Mesendoderm (in vitro differentiated cells): ENCODE measurements around the gene SLC50A1.

ENCODE experiments used
- DNase-seq: peaks from one replicate; pipeline ENCODE4 v3.0.0; 2013
- H2AK5ac ChIP-seq: 2 replicates; pipeline ENCODE4 v1.6.1; 2013; ENCODE audit warnings: low read length, inconsistent platforms
- H2BK120ac ChIP-seq: 2 replicates; pipeline ENCODE4 v1.6.1; 2013; ENCODE audit warnings: low read depth, mild to moderate bottlenecking, low read length, moderate library complexity, mixed read lengths
- H2BK15ac ChIP-seq: replicated peaks from 2 replicates; pipeline ENCODE4 v1.6.1; 2013; ENCODE audit warnings: low read depth, mild to moderate bottlenecking, moderate library complexity
- H2BK5ac ChIP-seq: 2 replicates; pipeline ENCODE4 v1.6.1; 2013; ENCODE audit warnings: low read length, inconsistent platforms
- H3K18ac ChIP-seq: 2 replicates; pipeline ENCODE4 v1.6.1; 2013; ENCODE audit warnings: mild to moderate bottlenecking, low read length, mixed read lengths
- H3K23ac ChIP-seq: one replicate; pipeline ENCODE4 v1.6.1; 2013; ENCODE audit warnings: low read length
- H3K27ac ChIP-seq: 2 replicates; pipeline ENCODE4 v1.5.1; 2013; ENCODE audit warnings: low read depth, mild to moderate bottlenecking, inconsistent platforms, low read length, moderate library complexity
- H3K27me3 ChIP-seq: 2 replicates; pipeline ENCODE4 v1.6.1; 2013; ENCODE audit warnings: low read length, control low read depth, mild to moderate bottlenecking, inconsistent platforms; ENCODE audit not compliant: insufficient read depth, poor library complexity
- H3K36me3 ChIP-seq: 2 replicates; pipeline ENCODE4 v1.6.1; 2013; ENCODE audit warnings: low read length, inconsistent platforms; ENCODE audit not compliant: control insufficient read depth, insufficient read depth
- H3K4ac ChIP-seq: one replicate; pipeline ENCODE4 v1.6.1; 2013; ENCODE audit warnings: low read depth, mild to moderate bottlenecking, low read length, moderate library complexity
- H3K4me1 ChIP-seq: 2 replicates; pipeline ENCODE4 v1.6.1; 2013; ENCODE audit warnings: low read depth, low read length, inconsistent platforms; ENCODE audit not compliant: control insufficient read depth
- H3K4me2 ChIP-seq: 2 replicates; pipeline ENCODE4 v1.6.1; 2013; ENCODE audit warnings: low read length
- H3K4me3 ChIP-seq: 2 replicates; pipeline ENCODE4 v1.5.1; 2013; ENCODE audit warnings: mild to moderate bottlenecking, low read length
- H3K56ac ChIP-seq: one replicate; pipeline ENCODE4 v1.6.1; 2013; ENCODE audit warnings: low read length
- H3K79me1 ChIP-seq: 2 replicates; pipeline ENCODE4 v1.6.1; 2013; ENCODE audit warnings: low read length, inconsistent platforms
- H3K79me2 ChIP-seq: 2 replicates; pipeline ENCODE4 v1.6.1; 2013; ENCODE audit warnings: mild to moderate bottlenecking, low read length; ENCODE audit not compliant: control insufficient read depth, insufficient read depth
- H3K9ac ChIP-seq: 2 replicates; pipeline ENCODE4 v1.6.1; 2013; ENCODE audit warnings: low read length, inconsistent platforms
- H4K5ac ChIP-seq: one replicate; pipeline ENCODE4 v1.6.1; 2013; ENCODE audit warnings: low read length
- H4K8ac ChIP-seq: one replicate; pipeline ENCODE4 v1.6.1; 2013; ENCODE audit warnings: low read depth, mild to moderate bottlenecking, control low read depth, low read length, moderate library complexity
- WGBS: extraction: QIAGEN DNeasy Blood & Tissue Kit; methylation state at CpG from one replicate; pipeline ENCODE4 v1.1.7; 2013; ENCODE audit warnings: low lambda C conversion rate, missing lambda C conversion rate; ENCODE audit not compliant: insufficient coverage; ENCODE audit errors: extremely low coverage; 5-methylcytosine and 5-hydroxymethylcytosine counted together

The SLC50A1 gene

GRCh38 chr1:155183775-155184221 is 48.1 kb downstream of the SLC50A1 start:
- Histone ChIP-seq H3K18ac (no peak overlapping the region), H3K79me1 (no peaks in the 10 kb centered on the region), H3K4me3 (no peak overlapping the region), H3K4ac (no peak overlapping the region), H2AK5ac (no peak overlapping the region), H3K9ac (no peak overlapping the region), H3K36me3 (no peaks in the 10 kb centered on the region), H3K4me2 (no peak overlapping the region), H3K23ac (no peak overlapping the region), H2BK5ac (no peak overlapping the region), H3K4me1 (no peaks in the 10 kb centered on the region), H2BK120ac (no peak overlapping the region), H3K79me2 (no peaks in the 10 kb centered on the region), H3K27me3 (no peaks in the 10 kb centered on the region), H4K8ac (no peak overlapping the region), H3K56ac (no peak overlapping the region), H3K27ac (no peak overlapping the region), H4K5ac (no peak overlapping the region), H2BK15ac (no peak overlapping the region)
- WGBS = 100% methylated on average over 1 of the region's 20 CpGs
- no peak for DNase-seq

DNA sequence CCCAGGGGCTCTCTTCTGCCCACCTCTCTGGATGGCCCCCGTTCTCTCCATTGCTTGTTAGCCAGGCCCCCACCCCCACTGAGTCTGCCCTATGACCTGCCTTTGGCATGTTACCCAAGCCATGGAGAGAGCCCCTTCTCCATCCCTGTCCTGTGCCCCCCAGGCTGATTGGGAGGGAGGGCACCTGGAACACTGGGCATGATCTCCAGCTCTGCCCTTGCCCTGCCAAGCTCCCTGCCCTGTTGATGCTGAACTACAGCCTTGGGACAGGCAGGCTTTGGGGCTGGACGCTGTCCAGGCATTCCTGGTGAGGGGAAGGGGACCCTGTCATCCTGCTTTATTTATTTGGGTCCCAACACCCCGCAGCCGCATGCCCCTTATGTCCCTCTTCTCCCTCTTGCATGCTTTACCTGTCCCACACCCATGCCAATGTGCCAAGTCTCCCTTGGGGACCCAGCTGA is 48.7 kb downstream of the SLC50A1 start:
- Histone ChIP-seq H3K4me2 (no peak overlapping the region), H3K4me3 (no peak overlapping the region), H4K5ac (no peak overlapping the region), H2BK120ac (no peak overlapping the region), H3K9ac (no peak overlapping the region), H2BK5ac (no peak overlapping the region), H3K23ac (no peak overlapping the region), H2BK15ac (no peak overlapping the region), H3K79me1 (no peaks in the 10 kb centered on the region), H4K8ac (no peak overlapping the region), H3K27ac (no peak overlapping the region), H3K27me3 (no peaks in the 10 kb centered on the region), H3K79me2 (no peaks in the 10 kb centered on the region), H2AK5ac (no peak overlapping the region), H3K56ac (no peak overlapping the region), H3K36me3 (no peaks in the 10 kb centered on the region), H3K4ac (no peak overlapping the region), H3K18ac (no peak overlapping the region), H3K4me1 (no peaks in the 10 kb centered on the region)
- no peak for DNase-seq
- WGBS = no CpG with 5 or more reads among the region's 4 CpGs

GRCh38 chr1:155184835-155185782 is 49.5 kb downstream of the SLC50A1 start:
- H3K4ac ChIP-seq = no peak overlapping the region
- H3K79me1 ChIP-seq = no peaks in the 10 kb centered on the region
- no peak overlapping the region for H2BK120ac ChIP-seq
- no peak overlapping the region for H3K56ac ChIP-seq
- H3K23ac ChIP-seq = no peak overlapping the region
- H3K4me2 ChIP-seq = no peak overlapping the region
- no peak overlapping the region for H4K8ac ChIP-seq
- no peak overlapping the region for H4K5ac ChIP-seq
- H3K27me3 ChIP-seq = no peaks in the 10 kb centered on the region
- no peak overlapping the region for H3K18ac ChIP-seq
- no peak for DNase-seq
- H2AK5ac ChIP-seq = no peak overlapping the region
- WGBS = no CpG with 5 or more reads among the region's 21 CpGs
- no peaks in the 10 kb centered on the region for H3K4me1 ChIP-seq
- H3K4me3 ChIP-seq = no peak overlapping the region
- no peaks in the 10 kb centered on the region for H3K36me3 ChIP-seq
- H3K79me2 ChIP-seq = no peaks in the 10 kb centered on the region
- no peak overlapping the region for H3K9ac ChIP-seq
- H2BK15ac ChIP-seq = no peak overlapping the region
- no peak overlapping the region for H3K27ac ChIP-seq
- no peak overlapping the region for H2BK5ac ChIP-seq

GRCh38 chr1:155185783-155186066 is 50.1 kb downstream of the SLC50A1 start:
- no peak overlapping the region for H3K4ac ChIP-seq
- H2BK120ac ChIP-seq = no peak overlapping the region
- H3K56ac ChIP-seq = no peak overlapping the region
- DNase-seq = no peak
- no peak overlapping the region for H3K27ac ChIP-seq
- no peaks in the 10 kb centered on the region for H3K79me2 ChIP-seq
- no peak overlapping the region for H4K5ac ChIP-seq
- H3K18ac ChIP-seq = no peak overlapping the region
- H3K4me2 ChIP-seq = no peak overlapping the region
- no peaks in the 10 kb centered on the region for H3K4me1 ChIP-seq
- H2AK5ac ChIP-seq = no peak overlapping the region
- H4K8ac ChIP-seq = no peak overlapping the region
- H3K4me3 ChIP-seq = no peak overlapping the region
- no peak overlapping the region for H3K9ac ChIP-seq
- H3K23ac ChIP-seq = no peak overlapping the region
- no peaks in the 10 kb centered on the region for H3K36me3 ChIP-seq
- H3K27me3 ChIP-seq = no peaks in the 10 kb centered on the region
- WGBS = no CpG with 5 or more reads among the region's 6 CpGs
- H2BK5ac ChIP-seq = no peak overlapping the region
- H2BK15ac ChIP-seq = no peak overlapping the region
- H3K79me1 ChIP-seq = no peaks in the 10 kb centered on the region

GRCh38 chr1:155186067-155186793 is 50.6 kb downstream of the SLC50A1 start:
- Histone ChIP-seq H3K27ac (no peak overlapping the region), H2BK120ac (no peak overlapping the region), H3K79me1 (no peaks in the 10 kb centered on the region), H3K18ac (no peak overlapping the region), H3K23ac (no peak overlapping the region), H3K36me3 (no peaks in the 10 kb centered on the region), H2AK5ac (no peak overlapping the region), H2BK15ac (no peak overlapping the region), H3K9ac (no peak overlapping the region), H4K8ac (no peak overlapping the region), H3K4me3 (no peak overlapping the region), H4K5ac (no peak overlapping the region), H3K27me3 (no peaks in the 10 kb centered on the region), H3K4me2 (no peak overlapping the region), H3K79me2 (no peaks in the 10 kb centered on the region), H2BK5ac (no peak overlapping the region), H3K4ac (no peak overlapping the region), H3K56ac (no peak overlapping the region), H3K4me1 (no peaks in the 10 kb centered on the region)
- no CpG with 5 or more reads among the region's 8 CpGs for WGBS
- DNase-seq = no peak
